Liver (tissue), 9 donors: ENCODE measurements around the gene WDR7. TPM values are rescaled to one million over a fixed set of nuclear protein-coding genes. Genes with fewer than 3 reads are reported as not detected.

ENCODE experiments used
- DNase-seq: peaks from one replicate; pipeline ENCODE4 v3.0.0-alpha.2; 2017; ENCODE audit warnings: low spot score
- H3K27ac ChIP-seq, 2 donors: one replicate each; pipeline ENCODE4 v1.7.0; 2013; ENCODE audit warnings: inconsistent platforms in 2 of 2, low read length in 2 of 2, control low read depth in 1 of 2, low read depth in 1 of 2, mild to moderate bottlenecking in 1 of 2
- H3K27me3 ChIP-seq, 4 donors: one replicate each; pipeline versions ENCODE4 v1.6.1 to v1.7.0; 2013; ENCODE audit warnings: low read length in 3 of 4, inconsistent platforms in 1 of 4, mild to moderate bottlenecking in 1 of 4, moderate library complexity in 1 of 4; ENCODE audit not compliant: control insufficient read depth in 4 of 4, insufficient read depth in 4 of 4
- H3K36me3 ChIP-seq, 4 donors: one replicate each; pipeline versions ENCODE4 v1.6.1 to v1.7.0; 2013; ENCODE audit warnings: low read length in 3 of 4, mild to moderate bottlenecking in 3 of 4, low read depth in 1 of 4, moderate library complexity in 1 of 4; ENCODE audit not compliant: control insufficient read depth in 4 of 4, insufficient read depth in 3 of 4
- H3K4me1 ChIP-seq, 4 donors: one replicate each; pipeline versions ENCODE4 v1.6.1 to v1.7.0; 2013; ENCODE audit warnings: low read length in 3 of 4, mild to moderate bottlenecking in 3 of 4, moderate library complexity in 1 of 4; ENCODE audit not compliant: control insufficient read depth in 4 of 4, insufficient read depth in 4 of 4
- H3K4me3 ChIP-seq, 3 donors: one replicate each; pipeline versions ENCODE4 v1.6.1 to v1.7.0; 2013; ENCODE audit warnings: low read length in 3 of 3, control low read depth in 1 of 3, low read depth in 1 of 3, mild to moderate bottlenecking in 1 of 3
- H3K9ac ChIP-seq, 2 donors: one replicate each; pipeline ENCODE4 v1.7.0; 2013; ENCODE audit warnings: low read length in 2 of 2, mild to moderate bottlenecking in 2 of 2, moderate library complexity in 2 of 2, control low read depth in 1 of 2, low read depth in 1 of 2
- H3K9me3 ChIP-seq, 4 donors: one replicate each; pipeline versions ENCODE4 v1.6.1 to v1.7.0; 2013; ENCODE audit warnings: low read length in 3 of 4; ENCODE audit not compliant: control insufficient read depth in 4 of 4
- CTCF ChIP-seq: fragments of 150-350 bp; IDR thresholded peaks from 2 replicates; pipeline ENCODE4 v1.5.1; 2017; ENCODE audit warnings: improper control_type of control experiment, low read depth, low read length; ENCODE audit not compliant: missing input control
- EGR1 ChIP-seq, 2 donors: IDR thresholded peaks; 2 replicates each; pipeline ENCODE4 v1.6.1; 2016 to 2018; ENCODE audit warnings: antibody characterized with exemption in 2 of 2, low read depth in 2 of 2
- FOXA1 ChIP-seq: IDR thresholded peaks from 2 replicates; pipeline ENCODE4 v1.6.1; 2016; ENCODE audit warnings: antibody characterized with exemption
- FOXA2 ChIP-seq: IDR thresholded peaks from 2 replicates; pipeline ENCODE4 v1.6.1; 2016; ENCODE audit warnings: antibody characterized with exemption
- HNF4G ChIP-seq: IDR thresholded peaks from 2 replicates; pipeline ENCODE4 v1.6.1; 2016; ENCODE audit warnings: antibody characterized with exemption
- NR2F2 ChIP-seq: IDR thresholded peaks from 2 replicates; pipeline ENCODE4 v1.6.1; 2016; ENCODE audit warnings: antibody characterized with exemption
- RAD21 ChIP-seq, 2 donors: IDR thresholded peaks; 2 replicates each; pipeline ENCODE4 v1.6.1; 2016; ENCODE audit warnings: antibody characterized with exemption in 2 of 2, mild to moderate bottlenecking in 2 of 2
- REST ChIP-seq: IDR thresholded peaks from 2 replicates; pipeline ENCODE4 v1.6.1; 2016; ENCODE audit warnings: antibody characterized with exemption, mild to moderate bottlenecking
- RXRA ChIP-seq, 2 donors: IDR thresholded peaks; 2 replicates each; pipeline ENCODE4 v1.6.1; 2017 to 2018; ENCODE audit warnings: antibody characterized with exemption in 2 of 2, mild to moderate bottlenecking in 1 of 2
- TAF1 ChIP-seq: conservative IDR thresholded peaks from 2 replicates; pipeline ENCODE4 v1.6.1; 2016; ENCODE audit warnings: antibody characterized with exemption, mild to moderate bottlenecking
- YY1 ChIP-seq: IDR thresholded peaks from 2 replicates; pipeline ENCODE4 v1.6.1; 2016; ENCODE audit warnings: antibody characterized with exemption, mild to moderate bottlenecking
- WGBS: extraction: QIAGEN DNeasy Blood & Tissue Kit; methylation state at CpG from one replicate; pipeline ENCODE4 v1.1.7; 2013; 5-methylcytosine and 5-hydroxymethylcytosine counted together
- polyA plus RNA-seq, 2 donors: library from polyadenylated mRNA; stranded (reverse) in 1 of 2; unstranded in 1 of 2; fragments of 200-250 nt in 1 of 2; fragments of >200 nt in 1 of 2; fragmentation: Nextera tagmentation in 1 of 2; extraction: Ambion mirVana in 1 of 2; gene quantifications; one replicate each; pipeline versions ENCODE4 v1.2.1 to v1.2.3, GENCODE V29; 2013 to 2015
- total RNA-seq, 2 donors: library from RNA; depleted of rRNA; stranded (reverse); fragments of >200 nt; gene quantifications; one replicate each; pipeline ENCODE4 v1.2.3, GENCODE V29; 2014
- TF ChIP-seq, protein P1 (sequence below): IDR thresholded peaks from 2 replicates; pipeline ENCODE4 v1.6.1; 2016; ENCODE audit warnings: antibody characterized with exemption
- TF ChIP-seq, protein P2 (sequence below): IDR thresholded peaks from 2 replicates; pipeline ENCODE4 v1.6.1; 2016; ENCODE audit warnings: antibody characterized with exemption
- donor health status: healthy.
- donor health status: healthy.
- donor health status: healthy.
- donor health status: healthy.
- donor health status: healthy.

WDR7 gene
- total and polyA plus RNA-seq, 4 donors: 4.5 to 26.6 (median 13.2) TPM

- Histone ChIP-seq H3K36me3 (peaks cover 0 to 9% (median 0%) of the 10 kb centered on the region in 4 donors), H3K9ac (no peak overlapping the region), H3K27me3 (no peaks in the 10 kb centered on the region), H3K4me1 (no peaks in the 10 kb centered on the region), H3K27ac (no peak overlapping the region), H3K4me3 (no peak overlapping the region), H3K9me3 (no peaks in the 10 kb centered on the region)
- WGBS: 84% methylated on average over 3 of the region's 3 CpGs
- TF ChIP-seq, protein P1, sequence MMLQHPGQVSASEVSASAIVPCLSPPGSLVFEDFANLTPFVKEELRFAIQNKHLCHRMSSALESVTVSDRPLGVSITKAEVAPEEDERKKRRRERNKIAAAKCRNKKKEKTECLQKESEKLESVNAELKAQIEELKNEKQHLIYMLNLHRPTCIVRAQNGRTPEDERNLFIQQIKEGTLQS: no peak
- no peak for TF ChIP-seq RAD21 (IDR thresholded peaks at IDR 0.05)
- no peak for TF ChIP-seq FOXA1
- no peak for DNase-seq
Measured at GRCh38 chr18:56937874-56938430, 286.8 kb downstream of the WDR7 start.

DNA sequence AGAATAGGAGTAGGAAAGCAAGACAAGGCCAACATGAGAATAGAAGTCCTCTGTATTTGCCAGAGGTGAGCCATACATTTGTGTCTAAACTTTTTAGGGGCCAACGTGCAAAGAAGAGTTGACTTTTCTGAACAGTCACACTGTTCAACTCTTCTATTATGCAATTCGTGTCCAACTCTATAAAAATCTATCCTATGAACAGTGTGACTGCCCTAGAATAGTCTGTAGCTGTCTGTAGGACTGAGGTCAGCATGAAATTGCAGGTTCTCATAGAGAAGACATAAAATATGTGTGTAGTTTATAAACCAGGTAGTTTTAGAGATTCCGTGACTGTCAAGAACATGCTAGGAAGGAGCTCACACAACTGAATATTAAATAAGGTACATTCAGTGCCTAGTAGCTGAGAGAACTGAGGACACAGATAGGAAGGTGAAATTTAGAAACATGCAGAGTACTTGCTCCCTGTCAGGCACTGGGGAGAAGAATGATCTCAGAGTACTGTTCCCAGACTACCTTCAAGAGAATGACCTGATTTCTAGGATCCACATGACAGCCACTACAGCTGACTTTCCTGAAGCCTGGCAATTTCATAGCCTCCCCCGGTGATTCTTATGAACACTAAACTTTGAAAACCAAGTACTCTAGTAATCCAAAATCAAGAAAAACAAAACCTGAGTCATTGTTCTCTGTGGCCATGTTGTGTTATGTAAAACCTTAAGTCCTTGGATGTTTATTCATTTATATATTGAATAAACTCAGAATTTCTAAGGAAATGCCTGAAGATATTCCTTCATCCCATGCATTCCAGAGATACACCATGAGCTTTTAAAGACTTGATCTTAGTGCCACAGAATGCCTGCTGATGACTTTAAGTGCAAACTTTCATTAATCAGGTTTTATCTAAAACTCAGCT lies 294.3 kb downstream of the WDR7 start:
- Histone ChIP-seq H3K36me3 (peaks cover 0 to 1% (median 0%) of the 10 kb centered on the region in 4 donors), H3K4me1 (no peaks in the 10 kb centered on the region), H3K9ac (no peak overlapping the region), H3K4me3 (no peak overlapping the region), H3K27me3 (no peaks in the 10 kb centered on the region), H3K9me3 (no peaks in the 10 kb centered on the region), H3K27ac (no peak overlapping the region)
- DNase-seq: no peak
- WGBS: 88% methylated on average over 4 of the region's 4 CpGs
- TF ChIP-seq YY1 (no peak), REST (no peak), CTCF (no peak)

GRCh38 chr18:56947236-56947635 lies 296.1 kb downstream of the WDR7 start:
- Histone ChIP-seq H3K27ac (no peak overlapping the region), H3K9me3 (no peaks in the 10 kb centered on the region), H3K27me3 (no peaks in the 10 kb centered on the region), H3K36me3 (peaks cover 0 to 1% (median 0%) of the 10 kb centered on the region in 4 donors), H3K9ac (no peak overlapping the region), H3K4me1 (no peaks in the 10 kb centered on the region), H3K4me3 (no peak overlapping the region)
- DNase-seq: no peak
- 98% methylated on average over 6 of the region's 6 CpGs for WGBS
- TF ChIP-seq, protein P2, sequence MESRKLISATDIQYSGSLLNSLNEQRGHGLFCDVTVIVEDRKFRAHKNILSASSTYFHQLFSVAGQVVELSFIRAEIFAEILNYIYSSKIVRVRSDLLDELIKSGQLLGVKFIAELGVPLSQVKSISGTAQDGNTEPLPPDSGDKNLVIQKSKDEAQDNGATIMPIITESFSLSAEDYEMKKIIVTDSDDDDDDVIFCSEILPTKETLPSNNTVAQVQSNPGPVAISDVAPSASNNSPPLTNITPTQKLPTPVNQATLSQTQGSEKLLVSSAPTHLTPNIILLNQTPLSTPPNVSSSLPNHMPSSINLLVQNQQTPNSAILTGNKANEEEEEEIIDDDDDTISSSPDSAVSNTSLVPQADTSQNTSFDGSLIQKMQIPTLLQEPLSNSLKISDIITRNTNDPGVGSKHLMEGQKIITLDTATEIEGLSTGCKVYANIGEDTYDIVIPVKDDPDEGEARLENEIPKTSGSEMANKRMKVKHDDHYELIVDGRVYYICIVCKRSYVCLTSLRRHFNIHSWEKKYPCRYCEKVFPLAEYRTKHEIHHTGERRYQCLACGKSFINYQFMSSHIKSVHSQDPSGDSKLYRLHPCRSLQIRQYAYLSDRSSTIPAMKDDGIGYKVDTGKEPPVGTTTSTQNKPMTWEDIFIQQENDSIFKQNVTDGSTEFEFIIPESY: no peak
- no peak for TF ChIP-seq EGR1 (IDR thresholded peaks at IDR 0.05; ENCODE audit: low read depth in 2 of 2)
- no peak for TF ChIP-seq FOXA2
- TF ChIP-seq HNF4G: no peak
- TF ChIP-seq NR2F2: no peak
- TF ChIP-seq CTCF: no peak
- TF ChIP-seq, protein P1: no peak
- no peak for TF ChIP-seq RAD21 (IDR thresholded peaks at IDR 0.05)
- no peak for TF ChIP-seq YY1
- no peak for TF ChIP-seq TAF1
- TF ChIP-seq RXRA (IDR thresholded peaks at IDR 0.05): no peak
